Mesendoderm (in vitro differentiated cells): ENCODE measurements around the gene C17orf114.

Experiments
- DNase-seq: peaks from one replicate; pipeline ENCODE4 v3.0.0; 2013
- H2AK5ac ChIP-seq: 2 replicates; pipeline ENCODE4 v1.6.1; 2013; ENCODE audit warnings: low read length, inconsistent platforms
- H2BK120ac ChIP-seq: 2 replicates; pipeline ENCODE4 v1.6.1; 2013; ENCODE audit warnings: low read depth, mild to moderate bottlenecking, low read length, moderate library complexity, mixed read lengths
- H2BK15ac ChIP-seq: replicated peaks from 2 replicates; pipeline ENCODE4 v1.6.1; 2013; ENCODE audit warnings: low read depth, mild to moderate bottlenecking, moderate library complexity
- H2BK5ac ChIP-seq: 2 replicates; pipeline ENCODE4 v1.6.1; 2013; ENCODE audit warnings: low read length, inconsistent platforms
- H3K18ac ChIP-seq: 2 replicates; pipeline ENCODE4 v1.6.1; 2013; ENCODE audit warnings: mild to moderate bottlenecking, low read length, mixed read lengths
- H3K23ac ChIP-seq: one replicate; pipeline ENCODE4 v1.6.1; 2013; ENCODE audit warnings: low read length
- H3K27ac ChIP-seq: 2 replicates; pipeline ENCODE4 v1.5.1; 2013; ENCODE audit warnings: low read depth, mild to moderate bottlenecking, inconsistent platforms, low read length, moderate library complexity
- H3K27me3 ChIP-seq: 2 replicates; pipeline ENCODE4 v1.6.1; 2013; ENCODE audit warnings: low read length, control low read depth, mild to moderate bottlenecking, inconsistent platforms; ENCODE audit not compliant: insufficient read depth, poor library complexity
- H3K36me3 ChIP-seq: 2 replicates; pipeline ENCODE4 v1.6.1; 2013; ENCODE audit warnings: low read length, inconsistent platforms; ENCODE audit not compliant: control insufficient read depth, insufficient read depth
- H3K4ac ChIP-seq: one replicate; pipeline ENCODE4 v1.6.1; 2013; ENCODE audit warnings: low read depth, mild to moderate bottlenecking, low read length, moderate library complexity
- H3K4me1 ChIP-seq: 2 replicates; pipeline ENCODE4 v1.6.1; 2013; ENCODE audit warnings: low read depth, low read length, inconsistent platforms; ENCODE audit not compliant: control insufficient read depth
- H3K4me2 ChIP-seq: 2 replicates; pipeline ENCODE4 v1.6.1; 2013; ENCODE audit warnings: low read length
- H3K4me3 ChIP-seq: 2 replicates; pipeline ENCODE4 v1.5.1; 2013; ENCODE audit warnings: mild to moderate bottlenecking, low read length
- H3K56ac ChIP-seq: one replicate; pipeline ENCODE4 v1.6.1; 2013; ENCODE audit warnings: low read length
- H3K79me1 ChIP-seq: 2 replicates; pipeline ENCODE4 v1.6.1; 2013; ENCODE audit warnings: low read length, inconsistent platforms
- H3K79me2 ChIP-seq: 2 replicates; pipeline ENCODE4 v1.6.1; 2013; ENCODE audit warnings: mild to moderate bottlenecking, low read length; ENCODE audit not compliant: control insufficient read depth, insufficient read depth
- H3K9ac ChIP-seq: 2 replicates; pipeline ENCODE4 v1.6.1; 2013; ENCODE audit warnings: low read length, inconsistent platforms
- H4K5ac ChIP-seq: one replicate; pipeline ENCODE4 v1.6.1; 2013; ENCODE audit warnings: low read length
- H4K8ac ChIP-seq: one replicate; pipeline ENCODE4 v1.6.1; 2013; ENCODE audit warnings: low read depth, mild to moderate bottlenecking, control low read depth, low read length, moderate library complexity
- WGBS: extraction: QIAGEN DNeasy Blood & Tissue Kit; methylation state at CpG from one replicate; pipeline ENCODE4 v1.1.7; 2013; ENCODE audit warnings: low lambda C conversion rate, missing lambda C conversion rate; ENCODE audit not compliant: insufficient coverage; ENCODE audit errors: extremely low coverage; 5-methylcytosine and 5-hydroxymethylcytosine counted together

The C17orf114 gene

DNA sequence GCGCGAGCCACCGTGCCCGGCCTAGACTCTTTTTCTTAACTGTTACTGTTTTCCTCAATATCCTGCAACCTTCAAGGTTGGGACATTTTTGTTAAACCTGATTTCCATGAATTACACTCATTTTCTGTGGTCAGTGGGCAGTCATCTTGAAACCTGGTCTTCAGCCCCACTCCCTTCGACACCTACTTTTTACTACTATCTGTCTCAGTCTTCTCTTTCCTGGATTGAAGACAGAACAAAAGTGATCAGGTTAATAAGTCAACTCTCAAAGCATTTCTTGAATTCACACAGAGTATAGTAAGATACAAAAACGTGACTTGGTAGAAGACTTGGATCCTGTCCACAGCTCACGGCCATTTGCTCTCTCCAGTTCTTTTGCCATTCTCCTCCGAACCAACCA lies 37.1 kb upstream of the C17orf114 start:
- no peak overlapping the region for H3K4me2 ChIP-seq
- H3K36me3 ChIP-seq: no peaks in the 10 kb centered on the region
- H2BK15ac ChIP-seq: no peak overlapping the region
- no peaks in the 10 kb centered on the region for H3K27me3 ChIP-seq
- peaks cover 22% of the 10 kb centered on the region for H3K79me2 ChIP-seq
- no peak overlapping the region for H4K5ac ChIP-seq
- no peak overlapping the region for H3K4ac ChIP-seq
- H3K79me1 ChIP-seq: peaks cover 22% of the 10 kb centered on the region
- H2AK5ac ChIP-seq: no peak overlapping the region
- H3K23ac ChIP-seq: no peak overlapping the region
- no peak overlapping the region for H3K27ac ChIP-seq
- no peak for DNase-seq
- no peak overlapping the region for H3K9ac ChIP-seq
- H3K18ac ChIP-seq: no peak overlapping the region
- peaks cover 3% of the 10 kb centered on the region for H3K4me1 ChIP-seq
- no peak overlapping the region for H3K4me3 ChIP-seq
- no peak overlapping the region for H4K8ac ChIP-seq
- no CpG with 5 or more reads among the region's 8 CpGs for WGBS
- H3K56ac ChIP-seq: no peak overlapping the region
- H2BK120ac ChIP-seq: no peak overlapping the region
- no peak overlapping the region for H2BK5ac ChIP-seq

DNA sequence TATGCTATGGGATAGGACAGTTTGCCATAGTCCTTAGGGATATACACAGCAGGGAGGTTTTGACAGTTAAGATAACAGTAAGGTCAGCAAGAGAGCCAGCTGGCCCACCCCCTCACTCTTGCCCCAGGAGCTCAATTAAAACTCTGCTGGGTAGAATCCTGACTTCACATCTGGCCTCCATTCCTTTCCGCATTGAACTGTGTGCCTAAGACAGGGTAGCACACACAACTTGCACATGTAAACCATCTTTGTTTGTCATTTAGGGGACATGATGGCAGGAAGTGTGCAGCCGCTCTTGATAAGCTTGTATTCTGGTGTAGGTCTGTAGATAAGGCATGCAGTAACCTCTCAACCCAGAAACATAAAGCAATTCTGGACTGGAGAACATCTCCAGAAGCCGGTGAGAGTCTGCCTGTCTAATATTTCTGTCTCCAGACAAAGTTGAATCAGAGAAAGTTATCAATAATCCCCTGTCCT lies 36.2 kb upstream of the C17orf114 start:
- H3K4me3 ChIP-seq: no peak overlapping the region
- no peak overlapping the region for H2BK15ac ChIP-seq
- no peak overlapping the region for H3K18ac ChIP-seq
- H3K56ac ChIP-seq: no peak overlapping the region
- peaks cover 28% of the 10 kb centered on the region for H3K79me2 ChIP-seq
- no peak overlapping the region for H3K4ac ChIP-seq
- WGBS: no CpG with 5 or more reads among the region's 3 CpGs
- H3K27me3 ChIP-seq: no peaks in the 10 kb centered on the region
- no peak overlapping the region for H3K23ac ChIP-seq
- no peak overlapping the region for H2AK5ac ChIP-seq
- H3K79me1 ChIP-seq: peaks cover 22% of the 10 kb centered on the region
- H3K4me1 ChIP-seq: peaks cover 3% of the 10 kb centered on the region
- no peak overlapping the region for H2BK5ac ChIP-seq
- H4K8ac ChIP-seq: no peak overlapping the region
- H2BK120ac ChIP-seq: no peak overlapping the region
- DNase-seq: no peak
- H3K27ac ChIP-seq: no peak overlapping the region
- H3K4me2 ChIP-seq: no peak overlapping the region
- H3K9ac ChIP-seq: no peak overlapping the region
- H4K5ac ChIP-seq: no peak overlapping the region
- no peaks in the 10 kb centered on the region for H3K36me3 ChIP-seq

DNA sequence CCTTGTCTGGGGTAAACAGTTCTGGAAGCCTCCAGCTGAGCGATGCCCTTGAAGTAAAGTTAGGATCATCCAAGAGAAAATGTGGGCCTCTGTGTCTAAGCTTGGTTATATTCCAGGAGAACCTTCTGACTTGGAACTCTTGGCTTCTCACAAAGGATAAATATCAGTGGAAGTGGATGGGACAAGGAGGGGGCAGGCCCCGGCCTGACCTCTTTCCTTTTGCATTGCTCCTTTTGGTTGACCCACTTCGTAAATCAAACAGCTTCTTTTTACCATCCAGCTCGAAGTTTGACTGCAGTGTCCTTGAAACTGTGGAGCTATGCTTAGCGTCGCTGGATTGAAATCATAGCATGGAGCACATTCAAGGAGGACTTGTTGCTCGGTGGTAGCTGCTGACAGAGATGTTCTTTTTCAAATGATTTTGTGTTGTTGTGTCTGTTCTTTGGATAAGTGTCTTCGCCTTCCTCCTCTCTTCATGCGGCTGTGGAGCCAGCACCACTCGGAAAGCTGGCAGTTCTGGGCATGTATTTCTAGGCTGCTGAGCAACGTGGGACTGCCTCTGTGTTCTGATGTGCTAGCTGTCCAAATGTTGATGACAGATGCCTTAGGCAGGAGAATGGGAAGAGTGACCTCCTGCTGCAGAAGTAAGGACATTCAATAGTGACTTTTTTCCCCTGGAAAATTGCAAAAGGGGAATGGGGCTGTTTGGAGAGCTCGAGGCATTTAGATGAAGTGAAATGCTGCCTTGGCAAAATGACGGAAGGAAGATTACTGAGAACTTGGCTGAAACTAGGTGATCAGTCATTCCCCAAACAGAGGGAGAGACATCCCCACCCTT lies 35.6 kb upstream of the C17orf114 start:
- no CpG with 5 or more reads among the region's 13 CpGs for WGBS
- no peak overlapping the region for H3K23ac ChIP-seq
- H2BK120ac ChIP-seq: no peak overlapping the region
- H3K79me1 ChIP-seq: peaks cover 22% of the 10 kb centered on the region
- H3K27me3 ChIP-seq: no peaks in the 10 kb centered on the region
- peaks cover 28% of the 10 kb centered on the region for H3K79me2 ChIP-seq
- H3K4me2 ChIP-seq: no peak overlapping the region
- H3K56ac ChIP-seq: no peak overlapping the region
- peaks cover 3% of the 10 kb centered on the region for H3K4me1 ChIP-seq
- no peak overlapping the region for H4K5ac ChIP-seq
- no peak overlapping the region for H3K18ac ChIP-seq
- no peak for DNase-seq
- no peak overlapping the region for H3K4me3 ChIP-seq
- no peak overlapping the region for H3K27ac ChIP-seq
- H2BK5ac ChIP-seq: no peak overlapping the region
- H3K36me3 ChIP-seq: no peaks in the 10 kb centered on the region
- H4K8ac ChIP-seq: no peak overlapping the region
- no peak overlapping the region for H2AK5ac ChIP-seq
- no peak overlapping the region for H3K9ac ChIP-seq
- H3K4ac ChIP-seq: no peak overlapping the region
- H2BK15ac ChIP-seq: no peak overlapping the region

DNA sequence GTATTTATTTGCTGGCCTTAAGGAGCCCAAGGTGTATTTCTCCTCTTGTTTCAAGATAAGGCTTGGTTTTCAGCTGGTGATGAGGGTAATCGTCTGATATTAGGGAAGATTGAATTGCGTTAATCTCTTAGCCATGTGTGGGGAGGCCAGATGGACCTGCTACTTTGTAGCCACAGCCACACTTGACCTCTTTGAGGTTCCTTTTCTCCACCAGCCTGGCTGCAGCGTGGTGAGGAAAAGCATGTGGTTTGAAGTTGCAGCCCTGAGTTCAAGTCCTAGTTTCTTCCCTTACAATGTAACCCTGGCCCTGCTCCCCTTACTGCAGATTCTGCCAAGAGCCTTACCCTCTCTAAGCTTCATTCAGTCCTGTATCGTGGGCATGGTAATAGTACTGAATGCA lies 34.1 kb upstream of the C17orf114 start:
- DNase-seq: no peak
- WGBS: no CpG with 5 or more reads among the region's 4 CpGs

DNA sequence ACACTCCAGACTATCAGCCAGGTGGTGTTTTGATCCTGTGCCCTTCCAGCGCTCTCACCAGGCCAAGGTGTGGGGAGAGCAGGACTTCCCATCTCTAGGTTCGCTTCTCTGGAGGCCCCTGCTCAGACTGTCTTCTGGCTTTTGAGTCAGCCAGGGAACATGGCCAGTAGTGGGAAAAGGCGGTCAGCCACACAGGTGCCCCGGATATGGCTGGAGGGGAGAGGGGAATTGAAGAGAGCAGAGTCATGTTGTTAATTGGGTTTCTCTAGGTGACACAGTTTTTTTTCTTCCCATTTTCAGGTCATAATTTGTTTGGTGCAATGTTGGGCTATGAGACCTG lies 32.5 kb upstream of the C17orf114 start:
- H4K8ac ChIP-seq: no peak overlapping the region
- DNase-seq: no peak
- peak overlapping the region; percentile 94 for H3K56ac ChIP-seq
- no peak overlapping the region for H3K4ac ChIP-seq
- no peak overlapping the region for H2AK5ac ChIP-seq
- H2BK5ac ChIP-seq: no peak overlapping the region
- H3K18ac ChIP-seq: no peak overlapping the region
- H3K79me2 ChIP-seq: peaks cover 23% of the 10 kb centered on the region
- H2BK15ac ChIP-seq: no peak overlapping the region
- no peaks in the 10 kb centered on the region for H3K36me3 ChIP-seq
- H3K4me2 ChIP-seq: no peak overlapping the region
- no peak overlapping the region for H4K5ac ChIP-seq
- H3K4me3 ChIP-seq: no peak overlapping the region
- H2BK120ac ChIP-seq: no peak overlapping the region
- H3K27me3 ChIP-seq: no peaks in the 10 kb centered on the region
- no CpG with 5 or more reads among the region's 4 CpGs for WGBS
- no peak overlapping the region for H3K23ac ChIP-seq
- H3K27ac ChIP-seq: no peak overlapping the region
- peak overlapping the region; percentile 72 for H3K9ac ChIP-seq
- peaks cover 14% of the 10 kb centered on the region for H3K79me1 ChIP-seq
- H3K4me1 ChIP-seq: no peaks in the 10 kb centered on the region

More for the DNA sequence above, 34.1 kb upstream of the C17orf114 start:
- Histone ChIP-seq H4K8ac (no peak overlapping the region), H3K4ac (no peak overlapping the region), H3K4me1 (peaks cover 3% of the 10 kb centered on the region), H2BK15ac (no peak overlapping the region), H3K27me3 (no peaks in the 10 kb centered on the region), H3K79me1 (peaks cover 19% of the 10 kb centered on the region), H2AK5ac (no peak overlapping the region), H3K36me3 (no peaks in the 10 kb centered on the region), H3K56ac (no peak overlapping the region), H3K79me2 (peaks cover 26% of the 10 kb centered on the region), H3K23ac (no peak overlapping the region), H3K18ac (no peak overlapping the region), H3K4me3 (no peak overlapping the region), H3K9ac (peak overlapping the region; percentile 2), H4K5ac (no peak overlapping the region), H3K4me2 (no peak overlapping the region), H3K27ac (no peak overlapping the region), H2BK120ac (no peak overlapping the region), H2BK5ac (no peak overlapping the region)
